GM19023 (cell line): Measurements from ENCODE around the gene FGF12.
"Not testable (repeated sequence)": the region's sequence is repeated elsewhere in the genome, so short reads cannot be mapped to it uniquely, and the experiment has no call there.

Experiments
- ATAC-seq: cut with Tn5 transposase; IDR thresholded peaks from one replicate; pipeline ENCODE4 v1.9.1; 2021; ENCODE audit warnings: mild to moderate bottlenecking, moderate library complexity; ENCODE audit not compliant: unreplicated experiment

The FGF12 gene

DNA sequence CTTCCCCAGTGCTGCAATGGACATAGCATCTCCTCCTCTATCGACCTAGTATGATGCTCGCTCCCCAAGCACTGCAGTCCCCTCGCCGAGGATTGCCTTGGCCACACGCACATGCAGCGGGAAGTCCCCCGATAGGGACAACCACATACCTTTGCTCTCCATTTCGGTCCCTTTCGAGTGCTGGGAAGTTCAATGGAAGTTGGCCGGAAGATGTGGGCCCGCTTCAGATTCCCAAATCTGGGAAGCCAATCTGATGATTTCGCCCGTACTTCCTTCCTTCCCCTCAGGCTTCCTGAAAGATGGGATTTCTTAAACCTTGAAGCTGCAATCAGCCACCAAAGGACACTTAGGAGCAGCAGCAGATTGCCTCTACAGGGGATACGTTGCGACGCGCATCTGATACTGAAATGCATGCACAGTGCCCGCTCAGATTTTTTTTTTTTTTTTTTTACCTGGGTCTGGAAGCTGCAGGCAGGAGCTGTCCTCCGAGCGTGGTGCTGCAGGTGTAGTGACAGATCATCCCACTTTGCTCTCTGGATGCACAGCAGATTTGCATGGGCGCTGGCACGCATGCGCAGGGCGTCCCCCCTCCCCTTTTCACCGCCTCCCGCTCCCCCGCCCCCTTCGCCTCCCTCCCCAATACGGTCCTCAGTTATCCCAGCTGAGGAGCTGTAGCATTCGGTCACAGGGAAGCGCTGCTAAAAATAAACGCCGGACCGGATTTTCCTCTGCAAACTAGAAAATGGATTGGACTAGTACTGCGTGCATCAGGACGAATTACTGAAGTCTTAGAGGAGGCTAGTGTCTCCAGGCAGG is at the start of gene FGF12:
Gene FGF12, minus strand, starts transcription at position 510 of the 816 bp plus-strand sequence.
- no peak for ATAC-seq

DNA sequence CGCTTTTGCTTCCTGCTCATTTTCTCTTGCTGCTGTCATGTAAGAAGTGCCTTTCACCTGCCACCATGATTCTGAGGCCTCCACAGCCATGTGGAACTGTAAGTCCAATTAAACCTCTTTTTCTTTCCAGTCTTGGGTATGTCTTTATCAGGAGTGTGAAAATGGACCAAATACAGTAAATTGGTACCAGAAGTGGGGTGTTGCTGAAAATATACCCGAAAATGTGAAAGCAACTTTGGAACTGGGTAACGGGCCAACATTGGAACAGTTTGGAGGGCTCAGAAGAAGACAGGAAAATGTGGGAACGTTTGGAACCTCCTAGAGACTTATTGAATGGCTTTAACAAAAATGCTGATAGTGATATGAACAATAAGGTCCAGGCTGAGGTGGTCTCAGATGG is 47.0 kb upstream of the FGF12 start:
- not testable (repeated sequence) for ATAC-seq

- no peak for ATAC-seq
Measured at GRCh38 chr3:192772240-192772894, 45.0 kb upstream of the FGF12 start.

DNA sequence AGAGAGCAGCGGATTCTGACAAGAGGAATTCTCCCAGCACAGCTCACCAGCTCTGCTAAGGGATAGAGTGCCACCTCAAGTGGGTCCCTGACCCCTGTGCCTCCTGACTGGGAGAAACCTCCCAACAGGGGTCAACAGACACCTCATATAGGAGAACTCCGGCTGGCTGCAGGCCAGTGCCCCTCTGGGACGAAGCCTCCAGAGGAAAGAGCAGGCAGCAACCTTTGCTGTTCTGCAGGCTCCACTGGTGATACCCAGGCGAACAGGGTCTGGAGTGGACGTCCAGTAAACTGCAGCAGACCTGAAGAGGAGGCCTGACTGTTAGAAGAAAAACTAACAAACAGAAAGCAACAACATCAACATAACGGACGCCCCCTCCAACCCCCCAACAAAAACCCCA is 31.3 kb upstream of the FGF12 start:
- ATAC-seq = no peak

GRCh38 chr3:192751148-192751547 is 23.8 kb upstream of the FGF12 start:
- no peak for ATAC-seq

- ATAC-seq = no peak
Measured at GRCh38 chr3:192750201-192750600, 22.9 kb upstream of the FGF12 start.

DNA sequence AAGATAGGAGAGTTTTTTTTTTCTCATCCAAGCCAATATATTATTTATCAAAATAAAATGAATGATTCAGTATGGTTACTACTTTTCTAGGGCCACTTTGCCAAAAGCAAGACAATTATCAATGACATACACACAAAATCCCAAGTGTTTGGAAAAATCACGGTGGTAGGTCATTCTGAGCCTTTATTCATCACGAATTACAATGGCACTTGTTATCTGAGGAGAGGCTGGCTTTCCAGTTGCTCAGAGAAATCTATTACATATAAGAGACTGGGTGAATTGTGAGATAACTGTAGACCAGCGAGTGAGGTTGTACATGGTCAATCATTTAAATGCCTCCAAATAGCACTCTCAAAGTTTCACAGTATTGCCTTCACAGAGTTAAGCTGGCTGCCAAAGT is 20.4 kb upstream of the FGF12 start:
- no peak for ATAC-seq

GRCh38 chr3:192747145-192747544 is 19.8 kb upstream of the FGF12 start:
- ATAC-seq = no peak

DNA sequence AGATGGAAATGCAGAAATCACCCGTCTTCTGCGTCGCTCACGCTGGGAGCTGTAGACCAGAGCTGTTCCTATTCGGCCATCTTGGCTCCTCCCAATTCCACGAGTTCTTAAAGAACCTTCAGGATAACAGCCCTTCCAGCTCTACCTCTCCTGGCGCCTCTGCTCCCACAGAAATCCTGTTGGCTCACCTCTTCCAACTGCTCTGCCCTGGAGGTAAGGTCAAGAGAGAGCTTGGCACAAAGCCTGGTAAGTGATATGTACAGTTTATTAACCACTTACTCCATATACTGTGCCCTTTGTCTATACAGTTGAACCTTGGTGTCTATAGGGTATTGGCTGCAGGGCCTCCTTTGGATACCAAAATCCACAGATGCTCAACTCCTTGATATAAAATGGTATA is 17.8 kb upstream of the FGF12 start:
- ATAC-seq = no peak

GRCh38 chr3:192744604-192745003 is 17.3 kb upstream of the FGF12 start:
- not testable (repeated sequence) for ATAC-seq

DNA sequence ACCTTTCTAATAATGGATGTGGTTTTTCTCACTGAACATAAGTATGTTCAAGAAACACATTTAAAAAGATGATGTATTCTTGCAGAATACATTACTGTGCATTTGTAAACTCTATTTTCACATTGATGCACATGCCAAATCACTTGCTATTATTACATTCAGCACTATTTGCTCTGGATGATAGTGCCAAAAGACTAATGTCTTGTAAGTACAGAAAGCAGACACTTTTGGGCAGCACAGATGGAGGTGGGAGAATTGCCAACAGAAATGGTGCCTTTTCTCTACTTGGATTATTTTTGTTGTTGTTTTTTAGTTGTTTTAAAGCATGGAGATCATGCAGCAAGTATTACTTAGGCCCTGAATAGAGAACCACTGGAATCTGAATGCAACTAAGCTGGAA is 10.2 kb upstream of the FGF12 start:
- no peak for ATAC-seq

GRCh38 chr3:192731233-192731632 is 3.9 kb upstream of the FGF12 start:
- no peak for ATAC-seq

GRCh38 chr3:192726385-192726784 is 956 bp downstream of the FGF12 start:
- ATAC-seq = no peak

DNA sequence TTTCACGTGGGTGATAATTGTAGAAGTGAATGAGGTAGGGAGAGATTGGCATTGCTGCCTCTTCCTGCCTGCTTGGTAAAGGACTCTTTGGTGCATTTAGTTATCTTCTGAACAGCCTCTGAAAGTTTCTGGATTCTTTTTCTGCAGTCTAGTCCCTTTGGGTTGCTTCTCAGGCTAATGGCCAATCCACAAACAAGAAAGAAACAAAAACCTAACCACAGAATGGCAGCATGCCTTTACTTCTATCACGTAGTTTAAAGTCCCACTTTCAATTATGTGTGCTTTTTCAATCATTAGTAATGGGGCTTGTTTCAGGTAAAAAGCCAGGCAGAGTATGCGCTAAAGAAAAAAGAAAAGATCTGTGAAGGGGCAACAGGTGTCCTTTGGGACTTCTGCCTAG is 7.4 kb downstream of the FGF12 start:
- ATAC-seq = no peak

- no peak for ATAC-seq
Measured at GRCh38 chr3:192718156-192718555, 9.2 kb downstream of the FGF12 start.

- ATAC-seq = no peak
Measured at GRCh38 chr3:192715126-192715525, 12.2 kb downstream of the FGF12 start.

GRCh38 chr3:192711126-192711525 is 16.2 kb downstream of the FGF12 start:
- not testable (repeated sequence) for ATAC-seq

DNA sequence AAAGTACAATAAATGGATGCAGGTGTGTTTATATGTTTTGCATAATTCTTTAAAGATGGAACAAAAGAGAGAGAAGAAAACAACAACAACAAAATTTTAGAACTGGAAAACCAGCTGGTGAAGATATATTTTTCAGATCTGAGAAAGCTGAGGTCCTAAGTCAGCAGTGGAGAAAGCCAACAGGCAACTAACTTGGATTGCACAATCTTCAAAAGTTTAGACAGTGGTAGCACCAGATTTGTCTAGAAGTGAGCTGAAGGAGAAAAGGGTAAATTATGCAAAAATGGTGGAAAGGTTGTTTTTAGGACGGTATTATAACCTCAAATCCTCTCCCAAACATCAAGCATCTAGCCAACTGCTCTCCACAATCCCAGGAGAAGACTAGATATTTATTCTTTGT is 17.0 kb downstream of the FGF12 start:
- no peak for ATAC-seq

GRCh38 chr3:192706272-192706671 is 21.1 kb downstream of the FGF12 start:
- ATAC-seq = no peak

DNA sequence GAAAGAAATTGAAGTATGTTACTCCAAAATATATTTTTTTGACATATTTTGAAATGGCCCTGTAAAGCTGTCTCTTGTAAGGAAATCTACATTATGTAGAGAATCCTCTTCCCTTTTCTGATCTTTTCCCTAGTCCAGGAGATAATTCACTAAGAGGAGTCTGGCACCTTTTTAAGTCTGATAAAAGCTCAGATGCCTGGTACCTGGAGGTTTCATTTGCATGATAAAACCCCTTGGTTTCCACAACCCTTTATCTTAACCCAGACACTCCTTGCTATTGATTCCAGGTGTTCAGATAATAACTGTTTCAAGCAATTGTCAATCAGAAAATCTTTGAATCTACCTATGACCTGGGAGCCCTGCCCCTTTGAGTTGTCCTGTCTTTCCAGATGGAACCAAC is 26.5 kb downstream of the FGF12 start:
- ATAC-seq = no peak

- ATAC-seq = no peak
Measured at GRCh38 chr3:192696943-192697587, 30.3 kb downstream of the FGF12 start.
